ENCODE results near the gene ATP1A3.
"Not testable (repeated sequence)": the region's sequence is repeated elsewhere in the genome, so short reads cannot be mapped to it uniquely, and the experiment has no call there.

ATP1A3 gene

GRCh38 chr19:42010245-42011126, 16.5 kb upstream of the ATP1A3 start:
- DNase-seq, result no peak

GRCh38 chr19:42006569-42006968, 12.5 kb upstream of the ATP1A3 start:
- no peak for DNase-seq

GRCh38 chr19:42005504-42005903, 11.5 kb upstream of the ATP1A3 start:
- no peak for DNase-seq

GRCh38 chr19:42003506-42004294, 9.7 kb upstream of the ATP1A3 start:
- DNase-seq, result no peak

GRCh38 chr19:41999878-42000208, 5.8 kb upstream of the ATP1A3 start:
- DNase-seq, result no peak

- peak in 1 of 2 experiments; percentile 20 for DNase-seq
Observed at GRCh38 chr19:41999071-41999877, 5.2 kb upstream of the ATP1A3 start.

GRCh38 chr19:41998246-41999020, 4.4 kb upstream of the ATP1A3 start:
- DNase-seq, result peak; percentile 56 to 73

GRCh38 chr19:41997851-41998229, 3.8 kb upstream of the ATP1A3 start:
- peak; percentile 85 to 89 for DNase-seq

- peak; percentile 78 to 89 for DNase-seq
Observed at GRCh38 chr19:41997121-41997850, 3.3 kb upstream of the ATP1A3 start.

- DNase-seq, result peak; percentile 33 to 68
Observed at GRCh38 chr19:41995959-41996797, 2.1 kb upstream of the ATP1A3 start.

- no peak for DNase-seq
Observed at GRCh38 chr19:41994994-41995958, 1.2 kb upstream of the ATP1A3 start.

GRCh38 chr19:41994521-41994971, 516 bp upstream of the ATP1A3 start:
- DNase-seq, result no peak

GRCh38 chr19:41991925-41992569, 2.0 kb downstream of the ATP1A3 start:
- DNase-seq, result not testable (repeated sequence)

GRCh38 chr19:41991025-41991424, 3.0 kb downstream of the ATP1A3 start:
- no peak for DNase-seq

- DNase-seq, result no peak
Observed at GRCh38 chr19:41990615-41991014, 3.4 kb downstream of the ATP1A3 start.

- no peak for DNase-seq
Observed at GRCh38 chr19:41990028-41990427, 4.0 kb downstream of the ATP1A3 start.

GRCh38 chr19:41988947-41989346, 5.1 kb downstream of the ATP1A3 start:
- DNase-seq, result no peak

GRCh38 chr19:41987141-41987860, 6.7 kb downstream of the ATP1A3 start:
- no peak for DNase-seq

Measured in SHP77 (cell line).